ENCODE measurements around the gene LAMB3.

LAMB3 gene

GRCh38 chr1:209617047-209617673, 35.1 kb downstream of the LAMB3 start:
- no peak for DNase-seq

- DNase-seq = no peak
Observed at GRCh38 chr1:209616366-209617046, 35.7 kb downstream of the LAMB3 start.

- DNase-seq = no peak
Observed at GRCh38 chr1:209614906-209615305, 37.3 kb downstream of the LAMB3 start.

GRCh38 chr1:209614151-209614420, 38.1 kb downstream of the LAMB3 start:
- DNase-seq = no peak

- no peak for DNase-seq
Observed at GRCh38 chr1:209613400-209614150, 38.6 kb downstream of the LAMB3 start.

- DNase-seq = no peak
Observed at GRCh38 chr1:209612646-209613399, 39.4 kb downstream of the LAMB3 start.

GRCh38 chr1:209611771-209612570, 40.3 kb downstream of the LAMB3 start:
- no peak for DNase-seq

- DNase-seq = no peak
Observed at GRCh38 chr1:209610631-209610905, 41.7 kb downstream of the LAMB3 start.

GRCh38 chr1:209609791-209610630, 42.2 kb downstream of the LAMB3 start:
- DNase-seq = no peak

GRCh38 chr1:209609041-209609790, 43.0 kb downstream of the LAMB3 start:
- DNase-seq = no peak

GRCh38 chr1:209607795-209608178, 44.4 kb downstream of the LAMB3 start:
- no peak for DNase-seq

GRCh38 chr1:209607102-209607794, 45.0 kb downstream of the LAMB3 start:
- no peak for DNase-seq

- DNase-seq = no peak
Observed at GRCh38 chr1:209603877-209604276, 48.3 kb downstream of the LAMB3 start.

GRCh38 chr1:209601809-209602657, 50.2 kb downstream of the LAMB3 start:
- DNase-seq = no peak

- DNase-seq = no peak
Observed at GRCh38 chr1:209600541-209600940, 51.7 kb downstream of the LAMB3 start.

GRCh38 chr1:209598227-209598626, 54.0 kb downstream of the LAMB3 start:
- no peak for DNase-seq

- no peak for DNase-seq
Observed at GRCh38 chr1:209597499-209597898, 54.7 kb downstream of the LAMB3 start.

- no peak for DNase-seq
Observed at GRCh38 chr1:209595599-209596285, 56.5 kb downstream of the LAMB3 start.

- DNase-seq = no peak
Observed at GRCh38 chr1:209595028-209595427, 57.2 kb downstream of the LAMB3 start.

Data from cortex of kidney (tissue), 1 donor.